Fibroblast of lung (primary cell): ENCODE measurements around the gene MLST8. TPM values are rescaled to one million over a fixed set of nuclear protein-coding genes. Genes with fewer than 3 reads are reported as not detected.

Source experiments
- DNase-seq, 2 donors: peaks; one replicate each; pipeline versions ENCODE4 v3.0.0 to v3.0.0-alpha.2; 2010; ENCODE audit warnings: low read depth in 2 of 2
- H2AFZ ChIP-seq: 2 replicates; pipeline ENCODE4 v1.5.1; 2012; ENCODE audit warnings: low read length, control low read depth, inconsistent platforms
- H3K27ac ChIP-seq: 2 replicates; pipeline ENCODE4 v1.5.1; 2011; ENCODE audit warnings: low read length, control low read depth; ENCODE audit not compliant: insufficient read depth
- H3K27me3 ChIP-seq: 2 replicates; pipeline ENCODE4 v1.5.1; 2011; ENCODE audit warnings: mild to moderate bottlenecking, low read length; ENCODE audit not compliant: control insufficient read depth, insufficient read depth
- H3K36me3 ChIP-seq: 2 replicates; pipeline ENCODE4 v1.5.1; 2011; ENCODE audit warnings: low read length; ENCODE audit not compliant: control insufficient read depth, insufficient read depth
- H3K4me1 ChIP-seq: 2 replicates; pipeline ENCODE4 v1.5.1; 2011; ENCODE audit warnings: low read length; ENCODE audit not compliant: control insufficient read depth, insufficient read depth; ENCODE audit errors: extremely low read depth
- H3K4me2 ChIP-seq: 2 replicates; pipeline ENCODE4 v1.5.1; 2011; ENCODE audit warnings: low read length, control low read depth; ENCODE audit not compliant: insufficient read depth; ENCODE audit errors: extremely low read depth
- H3K4me3 ChIP-seq, 4 experiments: fragments of 200-600 bp in 1 of 4; sonication (generic) in 1 of 4; replicated peaks in 1 of 4; 2 replicates each; pipeline ENCODE4 v1.5.1; 2011 to 2016; ENCODE audit warnings: low read length in 4 of 4, low read depth in 3 of 4, mild to moderate bottlenecking in 3 of 4, control low read depth in 2 of 4, inconsistent platforms in 1 of 4, mixed read lengths in 1 of 4; ENCODE audit not compliant: insufficient read depth in 1 of 4; ENCODE audit errors: control extremely low read depth in 1 of 4
- H3K79me2 ChIP-seq: 2 replicates; pipeline ENCODE4 v1.5.1; 2012; ENCODE audit warnings: mild to moderate bottlenecking, low read length, inconsistent platforms; ENCODE audit not compliant: control insufficient read depth, insufficient read depth
- H3K9ac ChIP-seq: 2 replicates; pipeline ENCODE4 v1.5.1; 2011; ENCODE audit warnings: mild to moderate bottlenecking, low read length, control low read depth; ENCODE audit not compliant: insufficient read depth
- H3K9me3 ChIP-seq: 2 replicates; pipeline ENCODE4 v1.5.1; 2012; ENCODE audit warnings: low read depth, low read length; ENCODE audit not compliant: control insufficient read depth, insufficient read depth
- H4K20me1 ChIP-seq: 2 replicates; pipeline ENCODE4 v1.5.1; 2011; ENCODE audit warnings: low read length; ENCODE audit not compliant: control insufficient read depth, insufficient read depth; ENCODE audit errors: extremely low read depth
- EZH2 ChIP-seq: IDR thresholded peaks from 2 replicates; pipeline ENCODE4 v1.5.1; 2012; ENCODE audit warnings: low read length, control low read depth, mild to moderate bottlenecking; ENCODE audit errors: missing control alignments
- polyA plus RNA-seq, 2 donors: library from polyadenylated mRNA; depleted of rRNA in 1 of 2; stranded (reverse) in 1 of 2; unstranded in 1 of 2; fragments of >200 nt; gene quantifications; 2 replicates each; pipeline ENCODE4 v1.2.1, GENCODE V29; 2011 to 2012; ENCODE audit warnings: missing spikeins in 1 of 2
- total RNA-seq: library from RNA; depleted of rRNA; stranded (reverse); fragments of >200 nt; gene quantifications from 2 replicates; pipeline ENCODE4 v1.2.1, GENCODE V29; 2014
- TF ChIP-seq, protein P1 (sequence below), 2 donors: IDR thresholded peaks in 1 of 2; conservative IDR thresholded peaks in 1 of 2; 1 replicate in 1 of 2; 2 replicates in 1 of 2; pipeline ENCODE4 v1.5.1; 2011 to 2012; ENCODE audit warnings: low read length in 2 of 2, control low read depth in 1 of 2, inconsistent platforms in 1 of 2, low read depth in 1 of 2, mild to moderate bottlenecking in 1 of 2

Gene MLST8
- total and polyA plus RNA-seq, 2 donors (not counting 1 experiment from before 2014, with no cell fraction given): 16.8 to 30.9 TPM

DNA sequence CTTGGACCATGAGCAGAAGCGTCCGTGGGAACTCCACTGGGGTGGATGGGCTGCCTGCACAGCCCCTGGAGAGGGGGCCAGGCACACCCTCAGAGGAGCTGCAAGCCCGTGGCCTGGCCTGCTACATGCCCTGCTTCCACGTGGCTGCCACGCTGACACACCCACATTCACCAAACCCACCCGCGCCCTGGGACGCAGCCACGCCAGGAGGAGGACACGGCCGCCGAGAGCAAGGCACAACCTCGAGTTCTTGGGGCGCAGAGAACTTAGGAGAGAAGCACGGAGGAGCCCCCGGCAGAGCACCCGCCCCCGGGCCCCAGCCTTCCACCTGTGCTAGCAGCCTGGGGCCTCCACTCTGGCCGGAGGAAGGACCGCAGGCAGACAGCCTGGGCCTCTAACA lies 27.7 kb upstream of the MLST8 start:
- Histone ChIP-seq H3K9ac (no peak overlapping the region), H3K27me3 (no peaks in the 10 kb centered on the region), H3K27ac (no peak overlapping the region), H3K4me2 (no peak overlapping the region), H3K9me3 (no peaks in the 10 kb centered on the region), H4K20me1 (no peaks in the 10 kb centered on the region), H3K79me2 (no peaks in the 10 kb centered on the region), H3K36me3 (peaks cover 35% of the 10 kb centered on the region), H2AFZ (no peak overlapping the region), H3K4me1 (no peaks in the 10 kb centered on the region), H3K4me3 (no peak overlapping the region)
- TF ChIP-seq, protein P1, sequence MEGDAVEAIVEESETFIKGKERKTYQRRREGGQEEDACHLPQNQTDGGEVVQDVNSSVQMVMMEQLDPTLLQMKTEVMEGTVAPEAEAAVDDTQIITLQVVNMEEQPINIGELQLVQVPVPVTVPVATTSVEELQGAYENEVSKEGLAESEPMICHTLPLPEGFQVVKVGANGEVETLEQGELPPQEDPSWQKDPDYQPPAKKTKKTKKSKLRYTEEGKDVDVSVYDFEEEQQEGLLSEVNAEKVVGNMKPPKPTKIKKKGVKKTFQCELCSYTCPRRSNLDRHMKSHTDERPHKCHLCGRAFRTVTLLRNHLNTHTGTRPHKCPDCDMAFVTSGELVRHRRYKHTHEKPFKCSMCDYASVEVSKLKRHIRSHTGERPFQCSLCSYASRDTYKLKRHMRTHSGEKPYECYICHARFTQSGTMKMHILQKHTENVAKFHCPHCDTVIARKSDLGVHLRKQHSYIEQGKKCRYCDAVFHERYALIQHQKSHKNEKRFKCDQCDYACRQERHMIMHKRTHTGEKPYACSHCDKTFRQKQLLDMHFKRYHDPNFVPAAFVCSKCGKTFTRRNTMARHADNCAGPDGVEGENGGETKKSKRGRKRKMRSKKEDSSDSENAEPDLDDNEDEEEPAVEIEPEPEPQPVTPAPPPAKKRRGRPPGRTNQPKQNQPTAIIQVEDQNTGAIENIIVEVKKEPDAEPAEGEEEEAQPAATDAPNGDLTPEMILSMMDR (conservative IDR thresholded peaks at IDR 0.05 in 1 of 2, IDR thresholded peaks at IDR 0.05 in 1 of 2; ENCODE audit: low read depth in 1 of 2, low read length in 2 of 2): no peak
- no peak for TF ChIP-seq EZH2
- no peak for DNase-seq

DNA sequence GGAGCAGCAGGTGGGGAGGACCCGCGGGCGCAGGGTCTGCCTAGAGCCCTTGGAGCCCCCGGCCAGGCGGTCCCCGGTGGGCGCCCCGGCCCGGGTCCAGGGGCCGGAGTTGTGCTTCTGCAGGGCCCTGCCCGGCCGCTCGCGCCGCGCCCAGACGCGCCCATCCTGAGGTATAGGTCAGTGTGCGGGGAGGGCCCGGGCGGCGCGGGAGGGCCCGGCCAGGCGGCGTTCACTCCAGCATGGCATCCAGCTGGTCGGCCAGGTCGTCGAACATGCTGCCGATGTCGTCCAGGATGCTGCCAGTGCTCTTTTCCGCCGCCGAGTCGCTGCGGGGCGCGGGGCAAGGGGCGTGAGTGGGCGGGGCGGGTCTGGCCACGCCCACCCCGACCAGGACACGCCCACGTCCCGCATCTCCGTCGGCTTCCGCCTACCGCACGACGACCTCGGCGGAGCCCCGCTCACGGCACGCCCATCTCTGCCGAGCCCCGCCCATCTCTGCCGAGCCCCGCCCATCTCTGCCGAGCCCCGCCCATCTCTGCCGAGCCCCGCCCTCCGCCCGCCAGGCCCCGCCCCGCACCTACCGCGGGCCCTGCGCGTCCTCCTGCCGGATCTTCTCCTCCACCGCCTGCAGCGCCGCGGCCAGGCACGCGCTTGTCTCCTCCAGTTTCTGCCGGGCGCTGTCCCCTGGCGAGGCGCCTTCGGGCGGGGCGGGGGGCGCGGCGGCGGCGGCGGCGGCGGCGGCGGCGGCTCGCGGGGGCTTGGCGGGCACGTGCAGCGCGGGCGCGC lies 26.7 kb upstream of the MLST8 start:
- Histone ChIP-seq H3K4me3 (no peak overlapping the region), H3K4me1 (no peaks in the 10 kb centered on the region), H3K27ac (no peak overlapping the region), H3K36me3 (peaks cover 32% of the 10 kb centered on the region), H3K9me3 (no peaks in the 10 kb centered on the region), H3K4me2 (no peak overlapping the region), H3K9ac (no peak overlapping the region), H2AFZ (no peak overlapping the region), H3K27me3 (no peaks in the 10 kb centered on the region), H4K20me1 (no peaks in the 10 kb centered on the region), H3K79me2 (no peaks in the 10 kb centered on the region)
- peak; percentile 17 to 34 for DNase-seq
- TF ChIP-seq EZH2: no peak
- TF ChIP-seq, protein P1 (conservative IDR thresholded peaks at IDR 0.05 in 1 of 2, IDR thresholded peaks at IDR 0.05 in 1 of 2; ENCODE audit: low read depth in 1 of 2, low read length in 2 of 2): no peak

DNA sequence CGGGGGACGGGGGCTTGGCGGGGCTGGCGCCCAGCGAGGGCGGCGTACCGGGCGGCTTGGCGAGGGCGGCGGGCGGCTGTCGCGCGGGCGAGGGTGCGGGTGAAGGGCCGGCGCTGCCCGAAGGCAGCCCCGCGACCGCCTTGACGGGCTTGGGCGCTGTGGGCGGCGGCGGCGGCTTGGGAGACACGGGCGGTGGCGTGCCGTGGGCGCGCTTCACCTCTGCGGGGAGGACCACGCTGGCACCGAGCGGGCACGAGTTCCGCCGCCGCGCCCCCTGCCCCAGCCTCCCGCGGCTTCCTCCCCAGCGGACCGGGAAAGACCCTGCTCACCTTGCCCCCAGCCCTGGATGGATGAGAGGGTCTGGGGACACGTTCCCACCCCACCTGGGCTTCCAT lies 26.1 kb upstream of the MLST8 start:
- Histone ChIP-seq H3K9ac (no peak overlapping the region), H3K4me1 (no peaks in the 10 kb centered on the region), H3K27me3 (no peaks in the 10 kb centered on the region), H2AFZ (no peak overlapping the region), H3K27ac (no peak overlapping the region), H3K4me3 (no peak overlapping the region), H4K20me1 (no peaks in the 10 kb centered on the region), H3K4me2 (no peak overlapping the region), H3K36me3 (peaks cover 29% of the 10 kb centered on the region), H3K9me3 (no peaks in the 10 kb centered on the region), H3K79me2 (no peaks in the 10 kb centered on the region)
- DNase-seq: no peak
- no peak for TF ChIP-seq EZH2
- TF ChIP-seq, protein P1 (conservative IDR thresholded peaks at IDR 0.05 in 1 of 2, IDR thresholded peaks at IDR 0.05 in 1 of 2; ENCODE audit: low read depth in 1 of 2, low read length in 2 of 2): no peak
